ENCODE data around the gene TRIM63.

DNA sequence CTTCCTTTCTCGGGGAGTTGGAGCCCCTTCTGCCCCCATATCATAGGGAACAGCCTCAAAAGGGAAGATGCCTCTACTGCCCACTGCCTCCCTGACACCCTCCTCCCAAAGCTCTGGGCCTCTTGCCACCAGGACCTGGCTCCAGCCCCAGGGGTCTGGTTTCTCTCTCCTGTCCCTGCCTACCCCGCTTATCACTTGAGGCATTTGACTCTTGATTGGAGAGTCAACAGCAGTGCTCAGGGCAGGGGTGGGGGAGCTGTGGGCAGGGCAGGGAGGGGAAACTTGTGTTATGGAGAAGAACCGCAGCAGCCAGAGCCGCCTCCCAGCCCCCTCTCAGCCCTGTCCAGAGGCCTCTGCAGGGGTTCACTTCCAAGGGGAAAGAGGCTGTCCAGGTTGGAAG, 573 bp downstream of the TRIM63 start:
- TF ChIP-seq CTCF (conservative IDR thresholded peaks at IDR 0.05) (no peak), EZH2 (IDR thresholded peaks at IDR 0.05; ENCODE audit: low read depth) (no peak)

Measured in PC-9 (cell line).